Astrocyte (in vitro differentiated cells and primary cell): ENCODE results near the gene C22orf39. TPM values are rescaled to one million over a fixed set of nuclear protein-coding genes. Genes with fewer than 3 reads are reported as not detected.
A peak's percentile ranks its signal among the peaks of the same experiment; 100 is the strongest.
"Not testable (repeated sequence)": the region's sequence is repeated elsewhere in the genome, so short reads cannot be mapped to it uniquely, and the experiment has no call there.

ENCODE experiments used
- DNase-seq: peaks from one replicate; pipeline ENCODE4 v3.0.0-alpha.2; 2010; ENCODE audit warnings: low read depth
- FAIRE-seq: peaks from 2 replicates; lab custom pipeline; 2011; peaks lifted over from hg19 to GRCh38; lab: Jason Lieb, UNC
- H2AFZ ChIP-seq: 2 replicates; pipeline ENCODE4 v1.6.0; 2012; ENCODE audit warnings: low read depth, low read length, inconsistent platforms
- H3K27ac ChIP-seq: 2 replicates; pipeline ENCODE4 v1.5.1; 2011; ENCODE audit warnings: low read depth, low read length, inconsistent platforms
- H3K27me3 ChIP-seq: 2 replicates; pipeline ENCODE4 v1.6.0; 2011; ENCODE audit warnings: low read length, inconsistent platforms; ENCODE audit not compliant: insufficient read depth
- H3K36me3 ChIP-seq: 2 replicates; pipeline ENCODE4 v1.5.1; 2011; ENCODE audit warnings: low read length, inconsistent platforms; ENCODE audit not compliant: insufficient read depth
- H3K4me1 ChIP-seq: 2 replicates; pipeline ENCODE4 v1.5.1; 2011; ENCODE audit warnings: low read length, inconsistent platforms; ENCODE audit not compliant: insufficient read depth
- H3K4me2 ChIP-seq: 2 replicates; pipeline ENCODE4 v1.6.0; 2012; ENCODE audit warnings: low read length, inconsistent platforms
- H3K4me3 ChIP-seq: 2 replicates; pipeline ENCODE4 v1.5.1; 2011; ENCODE audit warnings: low read depth, mild to moderate bottlenecking, low read length, inconsistent platforms; ENCODE audit not compliant: insufficient read depth
- H3K79me2 ChIP-seq: 2 replicates; pipeline ENCODE4 v1.6.0; 2012; ENCODE audit warnings: mild to moderate bottlenecking, low read length, inconsistent platforms; ENCODE audit not compliant: insufficient read depth
- H3K9ac ChIP-seq: 2 replicates; pipeline ENCODE4 v1.6.0; 2012; ENCODE audit warnings: mild to moderate bottlenecking, low read length, inconsistent platforms
- H3K9me3 ChIP-seq: 2 replicates; pipeline ENCODE4 v1.5.1; 2012; ENCODE audit warnings: low read depth, mild to moderate bottlenecking, low read length, inconsistent platforms; ENCODE audit not compliant: insufficient read depth
- H4K20me1 ChIP-seq: 2 replicates; pipeline ENCODE4 v1.6.0; 2012; ENCODE audit warnings: low read length, inconsistent platforms; ENCODE audit not compliant: insufficient read depth
- H3K27ac Mint-ChIP-seq: one replicate; pipeline ENCODE4 v1.8.0; 2021; ENCODE audit warnings: mild to moderate bottlenecking, mixed read lengths; ENCODE audit not compliant: unreplicated experiment
- H3K27me3 Mint-ChIP-seq: one replicate; pipeline ENCODE4 v1.8.0; 2021; ENCODE audit warnings: low read depth, mixed read lengths; ENCODE audit not compliant: unreplicated experiment
- H3K36me3 Mint-ChIP-seq: one replicate; pipeline ENCODE4 v1.8.0; 2021; ENCODE audit warnings: low read depth, mixed read lengths; ENCODE audit not compliant: unreplicated experiment
- H3K4me1 Mint-ChIP-seq: one replicate; pipeline ENCODE4 v1.8.0; 2021; ENCODE audit warnings: low read depth, mixed read lengths; ENCODE audit not compliant: unreplicated experiment
- H3K4me3 Mint-ChIP-seq: one replicate; pipeline ENCODE4 v1.8.0; 2021; ENCODE audit warnings: mild to moderate bottlenecking, moderate library complexity, mixed read lengths; ENCODE audit not compliant: unreplicated experiment
- H3K9me3 Mint-ChIP-seq: one replicate; pipeline ENCODE4 v1.8.0; 2021; ENCODE audit warnings: mild to moderate bottlenecking, mixed read lengths; ENCODE audit not compliant: unreplicated experiment
- EZH2 ChIP-seq: IDR thresholded peaks from 2 replicates; pipeline ENCODE4 v1.6.1; 2012; ENCODE audit warnings: mild to moderate bottlenecking, low read length, inconsistent platforms; ENCODE audit not compliant: insufficient read depth
- total RNA-seq: library from RNA; stranded (reverse); gene quantifications from 2 replicates; pipeline ENCODE4 v1.2.1, GENCODE V29; 2021
- TF ChIP-seq, protein P1 (sequence below): IDR thresholded peaks from 2 replicates; pipeline ENCODE4 v1.5.1; 2011; ENCODE audit warnings: low read depth, mild to moderate bottlenecking, inconsistent platforms, low read length, moderate library complexity; ENCODE audit not compliant: insufficient read depth

Gene C22orf39
- total RNA-seq, 1 donor from 2014 or later: 14.5 TPM

- Mint-ChIP-seq H3K27ac (peak overlapping the region; percentile 88), H3K4me3 (peak overlapping the region; percentile 96), H3K9me3 (no peaks in the 10 kb centered on the region), H3K4me1 (peaks cover 13% of the 10 kb centered on the region), H3K36me3 (peaks cover 4% of the 10 kb centered on the region), H3K27me3 (no peaks in the 10 kb centered on the region)
- FAIRE-seq (no peak), DNase-seq (no peak)
- H3K4me2 ChIP-seq: peak overlapping the region; percentile 83
- TF ChIP-seq EZH2: no peak
- TF ChIP-seq, protein P1, sequence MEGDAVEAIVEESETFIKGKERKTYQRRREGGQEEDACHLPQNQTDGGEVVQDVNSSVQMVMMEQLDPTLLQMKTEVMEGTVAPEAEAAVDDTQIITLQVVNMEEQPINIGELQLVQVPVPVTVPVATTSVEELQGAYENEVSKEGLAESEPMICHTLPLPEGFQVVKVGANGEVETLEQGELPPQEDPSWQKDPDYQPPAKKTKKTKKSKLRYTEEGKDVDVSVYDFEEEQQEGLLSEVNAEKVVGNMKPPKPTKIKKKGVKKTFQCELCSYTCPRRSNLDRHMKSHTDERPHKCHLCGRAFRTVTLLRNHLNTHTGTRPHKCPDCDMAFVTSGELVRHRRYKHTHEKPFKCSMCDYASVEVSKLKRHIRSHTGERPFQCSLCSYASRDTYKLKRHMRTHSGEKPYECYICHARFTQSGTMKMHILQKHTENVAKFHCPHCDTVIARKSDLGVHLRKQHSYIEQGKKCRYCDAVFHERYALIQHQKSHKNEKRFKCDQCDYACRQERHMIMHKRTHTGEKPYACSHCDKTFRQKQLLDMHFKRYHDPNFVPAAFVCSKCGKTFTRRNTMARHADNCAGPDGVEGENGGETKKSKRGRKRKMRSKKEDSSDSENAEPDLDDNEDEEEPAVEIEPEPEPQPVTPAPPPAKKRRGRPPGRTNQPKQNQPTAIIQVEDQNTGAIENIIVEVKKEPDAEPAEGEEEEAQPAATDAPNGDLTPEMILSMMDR: no peak
- peaks cover 45% of the 10 kb centered on the region for H4K20me1 ChIP-seq
- H3K79me2 ChIP-seq: peaks cover 57% of the 10 kb centered on the region
- peaks cover 12% of the 10 kb centered on the region for H3K4me1 ChIP-seq
- H2AFZ ChIP-seq: peak overlapping the region; percentile 58
- H3K4me3 ChIP-seq: peak overlapping the region; percentile 63
- H3K27me3 ChIP-seq: no peaks in the 10 kb centered on the region
- peak overlapping the region; percentile 83 for H3K9ac ChIP-seq
- H3K27ac ChIP-seq: peak overlapping the region; percentile 61
- peaks cover 22% of the 10 kb centered on the region for H3K36me3 ChIP-seq
- no peaks in the 10 kb centered on the region for H3K9me3 ChIP-seq
Observed at GRCh38 chr22:19446603-19447329, 745 bp downstream of the C22orf39 start.

DNA sequence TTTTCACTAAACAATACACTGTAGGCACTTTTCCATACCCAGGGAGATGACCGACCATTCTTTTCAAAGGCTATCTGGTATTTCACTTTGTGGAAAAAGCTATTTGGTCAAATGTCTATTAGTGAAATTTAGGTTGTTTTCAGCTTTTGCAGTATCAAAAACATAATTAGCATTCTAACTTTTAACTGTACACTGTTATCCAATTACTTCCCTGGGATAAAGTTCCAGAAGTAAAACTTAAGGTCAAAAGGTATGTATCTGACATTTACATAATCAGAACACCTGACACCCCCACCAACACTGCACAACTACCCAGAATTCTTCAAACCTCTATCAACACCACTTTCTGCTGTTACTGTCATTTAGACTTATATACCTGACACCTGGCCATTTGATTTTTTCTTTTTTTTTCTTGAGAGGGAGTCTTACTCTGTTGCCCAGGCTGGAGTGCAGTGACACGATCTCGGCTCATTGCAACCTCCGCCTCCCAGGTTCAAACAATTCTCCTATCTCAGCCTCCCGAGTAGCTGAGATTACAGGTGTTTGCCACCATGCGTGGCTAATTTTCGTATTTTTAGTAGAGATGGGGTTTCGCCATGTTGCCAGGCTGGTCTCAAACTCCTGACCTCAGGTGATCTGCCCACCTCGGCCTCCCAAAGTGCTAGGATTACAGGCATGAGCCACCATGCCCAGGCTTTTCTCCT lies 2.1 kb downstream of the C22orf39 start:
- not testable (repeated sequence) for H3K36me3 Mint-ChIP-seq, H2AFZ ChIP-seq, H3K27ac ChIP-seq, H3K9me3 Mint-ChIP-seq, DNase-seq, H3K27me3 Mint-ChIP-seq, H3K4me3 ChIP-seq, H3K9me3 ChIP-seq, FAIRE-seq, H3K27ac Mint-ChIP-seq, H3K27me3 ChIP-seq, H3K9ac ChIP-seq, H3K4me2 ChIP-seq
- Histone ChIP-seq H3K4me1 (peaks cover 12% of the 10 kb centered on the region), H3K36me3 (peaks cover 14% of the 10 kb centered on the region), H3K79me2 (peaks cover 70% of the 10 kb centered on the region), H4K20me1 (peaks cover 55% of the 10 kb centered on the region)
- Mint-ChIP-seq H3K4me3 (peak overlapping the region; percentile 75), H3K4me1 (peaks cover 13% of the 10 kb centered on the region)

DNA sequence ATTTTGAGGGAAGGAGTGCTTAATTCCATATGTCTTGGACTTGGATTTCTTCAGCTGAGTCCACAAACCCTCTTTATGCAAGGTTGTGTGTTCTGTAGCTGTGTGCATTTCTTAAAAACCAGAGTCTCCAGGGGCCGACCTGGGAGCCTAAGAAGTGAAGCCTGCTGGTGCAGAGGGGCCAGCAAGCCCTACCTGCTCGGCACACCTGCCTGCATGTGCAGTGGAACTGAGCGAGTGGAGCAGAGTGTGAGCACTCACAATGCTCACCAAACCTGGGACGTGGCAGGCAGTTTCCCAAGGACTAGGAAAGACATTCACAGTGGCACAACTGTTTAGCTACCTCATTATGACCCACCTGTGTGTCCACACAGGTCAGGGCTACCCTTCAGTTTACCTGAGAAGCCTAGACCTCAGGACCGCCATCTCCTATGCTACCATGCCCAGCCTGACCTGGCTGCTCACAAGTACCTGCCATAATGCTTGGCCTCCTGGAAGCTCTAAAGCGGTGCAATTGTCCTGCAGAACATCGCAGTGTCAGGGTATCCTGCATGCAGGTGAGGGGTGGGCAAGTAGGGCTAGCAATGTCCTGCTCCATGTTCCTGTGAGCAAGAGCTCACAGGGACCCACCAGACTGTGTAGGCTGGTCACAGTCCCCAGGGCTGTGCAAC lies 3.8 kb downstream of the C22orf39 start:
- peaks cover 13% of the 10 kb centered on the region for H3K4me1 Mint-ChIP-seq
- Histone ChIP-seq H3K27me3 (no peaks in the 10 kb centered on the region), H3K79me2 (peaks cover 78% of the 10 kb centered on the region), H3K36me3 (peaks cover 6% of the 10 kb centered on the region), H2AFZ (no peak overlapping the region), H3K9me3 (no peaks in the 10 kb centered on the region), H4K20me1 (peaks cover 57% of the 10 kb centered on the region), H3K4me2 (no peak overlapping the region), H3K4me3 (no peak overlapping the region), H3K9ac (no peak overlapping the region), H3K27ac (no peak overlapping the region), H3K4me1 (peaks cover 12% of the 10 kb centered on the region)
- H3K9me3 Mint-ChIP-seq: no peaks in the 10 kb centered on the region
- DNase-seq (no peak), FAIRE-seq (no peak)
- H3K36me3 Mint-ChIP-seq: peaks cover 7% of the 10 kb centered on the region
- no peak overlapping the region for H3K4me3 Mint-ChIP-seq
- no peak overlapping the region for H3K27ac Mint-ChIP-seq
- H3K27me3 Mint-ChIP-seq: no peaks in the 10 kb centered on the region
- TF ChIP-seq EZH2: no peak
- TF ChIP-seq, protein P1: no peak
